Thymus (tissue), 11 donors: ENCODE measurements around the gene FNBP1. TPM values are rescaled to one million over a fixed set of nuclear protein-coding genes. Genes with fewer than 3 reads are reported as not detected.
"Not testable (repeated sequence)": the region's sequence is repeated elsewhere in the genome, so short reads cannot be mapped to it uniquely, and the experiment has no call there.

Experiments used
- DNase-seq, 9 donors: peaks; one replicate each; pipeline ENCODE4 v3.0.0-alpha.2; 2013; ENCODE audit warnings: low spot score in 9 of 9, low read depth in 6 of 9, missing footprints in 1 of 9
- H3K27ac ChIP-seq, 2 donors: one replicate each; pipeline ENCODE4 v1.5.1; 2013; ENCODE audit warnings: control low read depth in 1 of 2, low read depth in 1 of 2, low read length in 1 of 2, mild to moderate bottlenecking in 1 of 2, moderate library complexity in 1 of 2
- H3K27me3 ChIP-seq, 2 donors: one replicate each; pipeline ENCODE4 v1.5.1; 2013; ENCODE audit warnings: low read length in 1 of 2; ENCODE audit not compliant: control insufficient read depth in 2 of 2, insufficient read depth in 1 of 2
- H3K36me3 ChIP-seq, 2 donors: one replicate each; pipeline ENCODE4 v1.5.1; 2013; ENCODE audit warnings: low read length in 1 of 2, mild to moderate bottlenecking in 1 of 2, moderate library complexity in 1 of 2; ENCODE audit not compliant: control insufficient read depth in 2 of 2, insufficient read depth in 2 of 2
- H3K4me1 ChIP-seq, 2 donors: one replicate each; pipeline ENCODE4 v1.5.1; 2013; ENCODE audit warnings: low read length in 2 of 2; ENCODE audit not compliant: control insufficient read depth in 2 of 2, insufficient read depth in 2 of 2
- H3K4me3 ChIP-seq, 2 donors: one replicate each; pipeline ENCODE4 v1.5.1; 2013; ENCODE audit warnings: low read length in 2 of 2, control low read depth in 1 of 2, mild to moderate bottlenecking in 1 of 2
- H3K9me3 ChIP-seq, 2 donors: one replicate each; pipeline ENCODE4 v1.5.1; 2013; ENCODE audit warnings: low read length in 1 of 2, mild to moderate bottlenecking in 1 of 2; ENCODE audit not compliant: control insufficient read depth in 2 of 2, insufficient read depth in 1 of 2
- WGBS: extraction: QIAGEN DNeasy Blood & Tissue Kit; methylation state at CpG from one replicate; pipeline ENCODE4 v1.1.7; 2013; 5-methylcytosine and 5-hydroxymethylcytosine counted together
- polyA plus RNA-seq: library from polyadenylated mRNA; stranded (reverse); fragments of 200-250 nt; gene quantifications from one replicate; pipeline ENCODE4 v1.2.3, GENCODE V29; 2013
- total RNA-seq: library from RNA; stranded (reverse); fragments of 120-200 nt; gene quantifications from one replicate; pipeline ENCODE4 v1.2.4, GENCODE V29; 2013
- donor health status: healthy.

The FNBP1 gene
- total and polyA plus RNA-seq, 2 donors, result 79.6 to 82.8 TPM

- no peaks in the 10 kb centered on the region for H3K9me3 ChIP-seq
- no peak for DNase-seq
- peak overlapping the region in 1 of 2 donors; percentile 15 for H3K27ac ChIP-seq
- 98% methylated on average over 8 of the region's 8 CpGs for WGBS
- H3K4me3 ChIP-seq, result no peak overlapping the region
- no peaks in the 10 kb centered on the region for H3K27me3 ChIP-seq
- H3K4me1 ChIP-seq, result peaks cover 0 to 10% of the 10 kb centered on the region in 2 donors
- H3K36me3 ChIP-seq, result peaks cover 8 to 37% of the 10 kb centered on the region in 2 donors
These were observed 38.9 kb downstream of the FNBP1 start for GRCh38 chr9:130003943-130004552.

- DNase-seq, result no peak
- H3K4me3 ChIP-seq, result no peak overlapping the region
- H3K4me1 ChIP-seq, result peaks cover 0 to 14% of the 10 kb centered on the region in 2 donors
- no peaks in the 10 kb centered on the region for H3K9me3 ChIP-seq
- H3K27ac ChIP-seq, result no peak overlapping the region
- 99% methylated on average over 5 of the region's 5 CpGs for WGBS
- no peaks in the 10 kb centered on the region for H3K27me3 ChIP-seq
- H3K36me3 ChIP-seq, result peaks cover 8 to 35% of the 10 kb centered on the region in 2 donors
These were observed 40.7 kb downstream of the FNBP1 start for GRCh38 chr9:130002320-130002719.

GRCh38 chr9:130001190-130001589, 41.8 kb downstream of the FNBP1 start:
- peaks cover 5 to 29% of the 10 kb centered on the region in 2 donors for H3K36me3 ChIP-seq
- no peaks in the 10 kb centered on the region for H3K27me3 ChIP-seq
- H3K27ac ChIP-seq, result no peak overlapping the region
- H3K9me3 ChIP-seq, result no peaks in the 10 kb centered on the region
- DNase-seq, result no peak
- H3K4me3 ChIP-seq, result no peak overlapping the region
- WGBS, result 85% methylated on average over 7 of the region's 7 CpGs
- H3K4me1 ChIP-seq, result peaks cover 0 to 20% of the 10 kb centered on the region in 2 donors

- no peak for DNase-seq
- 91% methylated on average over 5 of the region's 5 CpGs for WGBS
- Histone ChIP-seq H3K36me3 (peaks cover 7 to 40% of the 10 kb centered on the region in 2 donors), H3K4me3 (no peak overlapping the region), H3K9me3 (no peaks in the 10 kb centered on the region), H3K27ac (no peak overlapping the region), H3K4me1 (peaks cover 3 to 30% of the 10 kb centered on the region in 2 donors), H3K27me3 (no peaks in the 10 kb centered on the region)
These were observed 43.9 kb downstream of the FNBP1 start for GRCh38 chr9:129999141-129999510.

GRCh38 chr9:129998491-129999140, 44.4 kb downstream of the FNBP1 start:
- peak overlapping the region in 1 of 2 donors; percentile 0 for H3K27ac ChIP-seq
- H3K9me3 ChIP-seq, result no peaks in the 10 kb centered on the region
- H3K36me3 ChIP-seq, result peaks cover 12 to 45% of the 10 kb centered on the region in 2 donors
- no peaks in the 10 kb centered on the region for H3K27me3 ChIP-seq
- no peak for DNase-seq
- WGBS, result 86% methylated on average over 5 of the region's 5 CpGs
- H3K4me3 ChIP-seq, result no peak overlapping the region
- peaks cover 3 to 27% of the 10 kb centered on the region in 2 donors for H3K4me1 ChIP-seq

GRCh38 chr9:129997706-129998105, 45.3 kb downstream of the FNBP1 start:
- not testable (repeated sequence) for H3K4me3 ChIP-seq, DNase-seq, H3K9me3 ChIP-seq, H3K27me3 ChIP-seq, H3K27ac ChIP-seq
- Histone ChIP-seq H3K36me3 (peaks cover 7 to 45% of the 10 kb centered on the region in 2 donors), H3K4me1 (peaks cover 3 to 27% of the 10 kb centered on the region in 2 donors)
- WGBS, result 97% methylated on average over 3 of the region's 3 CpGs

- Histone ChIP-seq H3K27me3 (no peaks in the 10 kb centered on the region), H3K27ac (peak overlapping the region; percentile 57 to 75), H3K4me1 (peaks cover 3 to 29% of the 10 kb centered on the region in 2 donors)
These were observed 46.7 kb downstream of the FNBP1 start for GRCh38 chr9:129996161-129996830.

GRCh38 chr9:129995409-129996160, 47.4 kb downstream of the FNBP1 start:
- Histone ChIP-seq H3K27me3 (no peaks in the 10 kb centered on the region), H3K9me3 (peaks cover 0 to 4% of the 10 kb centered on the region in 2 donors), H3K4me1 (peaks cover 3 to 34% of the 10 kb centered on the region in 2 donors), H3K36me3 (peaks cover 12 to 45% of the 10 kb centered on the region in 2 donors), H3K4me3 (no peak overlapping the region), H3K27ac (peak overlapping the region; percentile 57 to 75)
- 82% methylated on average over 5 of the region's 5 CpGs for WGBS
- DNase-seq, result no peak

More at GRCh38 chr9:129996161-129996830, 46.7 kb downstream of the FNBP1 start:
- WGBS, result 82% methylated on average over 7 of the region's 7 CpGs
- Histone ChIP-seq H3K4me3 (no peak overlapping the region), H3K9me3 (peaks cover 0 to 3% of the 10 kb centered on the region in 2 donors), H3K36me3 (peaks cover 12 to 45% of the 10 kb centered on the region in 2 donors)
- no peak for DNase-seq
